ENCODE results near the gene TALDO1.

GRCh38 chr11:813072-813455, 65.8 kb downstream of the TALDO1 start:
- TF ChIP-seq USF1 (IDR thresholded peaks at IDR 0.05), result no peak
- TF ChIP-seq FOXM1 (IDR thresholded peaks at IDR 0.05; ENCODE audit: borderline replicate concordance, low read depth), result no peak

Data from Ishikawa (cell line).